ENCODE results near the gene HAPLN2.
"Not testable (repeated sequence)": the region's sequence is repeated elsewhere in the genome, so short reads cannot be mapped to it uniquely, and the experiment has no call there.

Gene HAPLN2

GRCh38 chr1:156622581-156623297 lies 3.5 kb downstream of the HAPLN2 start:
- DNase-seq = no peak

DNA sequence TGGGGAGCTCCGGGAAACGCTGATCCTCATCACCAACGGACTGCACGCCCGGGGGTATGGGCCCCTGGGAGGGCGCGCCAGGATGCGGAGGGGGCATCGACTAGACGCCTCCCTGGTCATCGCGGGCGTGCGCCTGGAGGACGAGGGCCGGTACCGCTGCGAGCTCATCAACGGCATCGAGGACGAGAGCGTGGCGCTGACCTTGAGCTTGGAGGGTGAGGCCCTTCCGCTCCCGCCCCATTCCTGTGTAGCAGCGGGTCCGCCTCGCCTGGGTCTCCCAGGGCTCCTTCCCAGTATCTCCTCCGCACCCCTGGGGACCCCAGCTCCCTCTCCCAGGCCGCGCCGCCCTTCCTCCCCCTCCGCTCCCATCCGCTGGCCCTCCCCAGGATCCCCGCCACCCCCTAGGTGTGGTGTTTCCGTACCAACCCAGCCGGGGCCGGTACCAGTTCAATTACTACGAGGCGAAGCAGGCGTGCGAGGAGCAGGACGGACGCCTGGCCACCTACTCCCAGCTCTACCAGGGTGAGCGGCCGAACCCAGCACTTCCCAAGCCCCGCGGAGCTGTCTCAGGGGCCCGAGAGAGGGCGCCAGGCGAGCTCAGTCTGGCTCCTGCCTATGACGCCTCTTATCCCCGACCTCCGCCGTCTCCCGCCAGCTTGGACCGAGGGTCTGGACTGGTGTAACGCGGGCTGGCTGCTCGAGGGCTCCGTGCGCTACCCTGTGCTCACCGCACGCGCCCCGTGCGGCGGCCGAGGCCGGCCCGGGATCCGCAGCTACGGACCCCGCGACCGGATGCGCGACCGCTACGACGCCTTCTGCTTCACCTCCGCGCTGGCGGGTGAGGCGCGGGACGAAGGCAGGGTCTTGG lies 5.0 kb downstream of the HAPLN2 start:
- DNase-seq = peak in 5 of 14 donors; percentile 30 to 47 (median 43)

DNA sequence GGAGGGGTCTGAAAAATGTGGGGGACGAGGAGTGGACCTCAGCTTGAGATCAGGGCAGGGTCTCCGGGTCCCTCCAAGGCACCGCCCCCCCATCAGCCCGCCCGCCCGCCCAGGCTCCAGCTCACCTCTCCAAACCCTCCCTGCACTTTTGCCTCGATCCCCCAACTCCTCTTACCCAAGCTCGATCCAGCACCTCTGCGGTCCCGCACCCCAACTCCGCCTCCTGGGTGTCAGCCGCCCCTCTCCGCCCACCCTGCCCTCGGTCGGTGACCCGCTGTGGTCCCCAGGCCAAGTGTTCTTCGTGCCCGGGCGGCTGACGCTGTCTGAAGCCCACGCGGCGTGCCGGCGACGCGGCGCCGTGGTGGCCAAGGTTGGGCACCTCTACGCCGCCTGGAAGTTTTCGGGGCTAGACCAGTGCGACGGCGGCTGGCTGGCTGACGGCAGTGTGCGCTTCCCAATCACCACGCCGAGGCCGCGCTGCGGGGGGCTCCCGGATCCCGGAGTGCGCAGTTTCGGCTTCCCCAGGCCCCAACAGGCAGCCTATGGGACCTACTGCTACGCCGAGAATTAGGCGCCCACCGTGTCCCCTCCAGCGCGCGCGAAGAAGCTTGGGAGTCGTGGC lies 5.7 kb downstream of the HAPLN2 start:
- DNase-seq = no peak

DNA sequence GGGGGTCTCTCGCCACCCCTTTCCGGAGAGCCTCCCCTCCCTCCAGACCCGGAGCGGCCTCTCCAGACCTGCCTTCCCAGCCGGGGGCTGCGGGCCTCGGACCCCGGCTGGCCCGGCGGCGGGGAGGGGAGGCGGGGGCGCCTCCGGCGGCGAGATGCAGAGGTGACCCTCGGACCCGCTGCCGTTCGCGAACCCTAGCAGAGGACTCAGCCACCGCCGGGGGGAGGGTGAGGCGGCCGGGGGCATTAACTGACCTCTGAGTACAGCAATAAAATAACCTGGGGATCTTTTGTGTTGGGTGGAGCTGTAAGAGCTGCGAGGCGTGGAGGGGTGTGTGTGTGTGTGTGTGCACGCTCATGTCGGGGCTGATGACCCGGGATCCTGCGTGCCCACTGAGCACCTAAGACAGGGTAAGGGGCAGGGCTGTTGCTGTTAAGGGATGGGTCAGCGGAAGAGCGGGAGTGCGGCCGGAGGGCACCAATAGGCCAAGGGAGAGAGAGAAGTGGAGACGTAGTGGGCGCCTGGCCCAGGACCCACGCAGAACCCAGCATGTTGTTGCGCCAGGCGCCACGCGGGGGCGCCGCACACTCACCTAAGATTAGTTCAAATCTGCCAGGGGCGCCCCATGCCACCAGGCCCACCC lies 6.3 kb downstream of the HAPLN2 start:
- DNase-seq = peak in 10 of 14 donors; percentile 22 to 76 (median 52)

DNA sequence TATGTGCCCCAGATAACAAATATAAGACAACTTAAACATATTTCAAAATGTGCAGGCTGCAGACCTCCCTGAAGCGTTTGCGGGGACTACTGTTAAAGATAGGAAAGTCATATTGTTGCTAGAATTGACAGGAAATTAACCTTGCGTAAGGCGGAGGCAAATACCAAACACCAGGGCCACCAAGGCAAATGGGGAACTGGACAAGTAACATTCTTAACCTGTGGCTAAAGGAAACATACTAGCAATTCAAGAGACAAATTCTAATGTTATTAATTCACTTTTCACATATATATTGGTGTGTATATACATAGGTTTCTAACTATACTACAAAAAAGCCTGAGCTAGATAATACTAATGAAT lies 6.8 kb downstream of the HAPLN2 start:
- no peak for DNase-seq

DNA sequence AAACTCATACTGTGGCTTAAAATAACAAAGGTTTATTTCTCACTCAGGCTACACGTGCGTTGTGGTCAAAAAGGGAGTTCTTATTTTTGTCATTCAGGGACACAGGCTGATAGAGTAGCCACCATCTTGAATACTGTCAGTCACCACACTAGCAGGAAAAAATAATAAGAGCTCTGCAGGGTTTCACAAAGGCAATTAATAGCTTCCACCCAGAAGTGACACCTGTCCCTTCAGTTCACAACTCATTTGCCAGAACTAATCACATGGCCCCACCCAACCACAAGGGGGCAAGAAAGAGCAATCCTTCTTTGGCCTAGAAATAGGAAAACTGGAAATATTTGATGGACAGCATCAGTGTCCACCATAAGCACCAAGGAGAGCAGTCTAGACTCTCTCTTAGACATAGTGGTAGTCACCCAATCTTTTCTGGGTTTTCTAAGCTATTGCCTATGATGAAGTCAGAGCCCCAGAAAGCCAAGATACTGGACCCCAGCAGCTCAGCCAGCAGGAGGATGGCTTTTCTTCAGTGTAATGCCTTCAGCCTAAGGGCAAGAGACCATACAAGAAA lies 8.2 kb downstream of the HAPLN2 start:
- DNase-seq = peak in 3 of 14 donors; percentile 10 to 21 (median 14)

- no peak for DNase-seq
Measured at GRCh38 chr1:156629823-156630449, 10.7 kb downstream of the HAPLN2 start.

DNA sequence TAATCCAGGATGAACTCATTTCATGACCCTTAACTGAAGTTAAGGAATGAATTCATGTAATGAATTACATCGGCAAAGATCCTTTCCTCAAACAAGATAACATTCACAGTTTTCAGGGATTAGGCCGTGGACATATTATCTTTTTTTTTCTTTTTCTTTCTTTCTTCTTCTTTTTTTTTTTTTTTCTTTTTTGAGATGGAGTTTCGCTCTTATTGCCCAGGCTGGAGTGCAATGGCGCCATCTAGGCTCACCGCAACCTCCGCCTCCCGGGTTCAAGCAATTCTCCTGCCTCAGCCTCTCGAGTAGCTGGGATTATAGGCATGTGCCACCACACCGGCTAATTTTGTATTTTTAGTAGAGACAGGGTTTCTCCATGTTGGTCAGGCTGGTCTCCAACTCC lies 11.9 kb downstream of the HAPLN2 start:
- DNase-seq = not testable (repeated sequence)

DNA sequence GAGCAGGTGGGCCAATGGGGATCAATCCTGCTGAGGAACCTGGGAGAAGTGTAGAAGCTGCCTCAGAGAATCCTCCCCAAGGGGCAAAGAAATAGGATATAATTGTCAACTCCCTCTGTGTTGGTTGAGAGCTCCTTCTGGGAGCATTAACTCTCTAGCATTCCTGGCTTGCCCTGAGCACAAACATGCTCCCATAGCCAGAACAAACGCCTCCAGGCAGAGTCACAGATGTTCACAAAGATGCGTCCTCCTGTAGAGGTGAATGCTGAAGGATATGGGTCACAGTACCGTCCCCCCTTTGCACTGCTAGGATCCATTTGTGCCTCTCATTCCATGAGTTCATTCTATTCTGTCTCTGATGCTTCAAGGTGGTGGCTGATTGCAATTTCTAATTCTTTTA lies 13.1 kb downstream of the HAPLN2 start:
- no peak for DNase-seq

DNA sequence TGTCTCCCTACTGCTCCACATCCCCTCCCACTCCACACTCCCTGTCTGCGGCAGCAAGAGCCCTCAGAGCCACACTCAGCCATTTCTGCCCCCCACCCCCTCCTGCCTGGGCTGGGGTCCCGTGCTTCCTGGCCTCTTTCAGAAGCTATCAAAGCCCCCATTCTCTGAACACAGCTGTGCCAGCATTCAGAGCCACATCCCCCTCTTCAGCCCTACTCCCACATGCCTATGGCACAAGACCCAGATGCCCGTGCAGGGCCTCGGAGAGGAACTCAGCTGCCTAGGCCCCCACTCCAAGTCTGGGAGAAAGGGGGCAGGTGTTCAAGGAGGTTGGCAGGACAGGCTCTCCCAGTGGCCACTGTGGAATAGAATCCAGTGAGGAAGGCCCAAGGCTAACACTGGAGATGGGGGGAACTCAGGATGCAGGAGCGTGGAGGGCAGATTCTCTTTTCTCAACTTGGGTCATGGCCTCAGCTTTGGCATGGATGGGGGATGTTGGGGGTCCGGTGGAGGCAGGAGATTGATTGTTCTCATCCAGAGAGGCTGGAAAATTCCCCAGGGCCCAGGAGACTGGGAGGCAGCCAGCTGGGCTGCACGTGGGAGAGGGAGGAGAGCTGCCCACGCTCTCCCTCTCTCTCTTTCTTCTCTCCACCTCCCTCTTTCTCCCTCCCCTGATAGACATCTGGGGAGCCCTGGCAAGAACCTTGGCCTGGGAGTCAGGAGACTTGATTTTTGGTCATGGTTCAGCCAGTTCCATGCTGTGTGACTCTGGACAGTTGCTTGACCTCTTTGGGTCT lies 19.2 kb downstream of the HAPLN2 start:
- peak in 8 of 14 donors; percentile 33 to 77 (median 49) for DNase-seq

DNA sequence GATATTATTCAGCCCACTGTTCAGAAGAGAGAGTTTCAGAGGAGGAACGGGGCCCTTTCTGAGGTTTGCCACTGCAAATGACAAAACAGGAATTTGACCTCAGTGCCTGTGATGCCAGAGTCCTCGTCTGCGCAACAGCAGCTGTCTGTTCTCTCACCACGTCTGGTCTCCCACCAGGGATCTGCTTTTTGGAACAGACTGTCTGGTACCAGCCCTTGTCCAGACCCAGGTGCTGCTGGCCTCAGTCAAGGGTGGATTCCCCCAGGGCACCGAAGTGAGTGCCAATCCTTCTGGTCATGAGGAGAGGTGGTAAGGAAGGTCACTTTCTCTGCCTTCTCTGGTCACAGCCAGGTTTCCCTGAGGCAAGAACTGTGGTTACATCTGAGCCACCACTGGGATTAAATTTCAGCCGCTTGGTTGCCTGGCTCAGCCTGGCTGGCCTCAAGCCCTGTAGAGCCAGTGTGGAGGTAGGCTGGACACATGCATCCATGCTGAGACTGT lies 20.4 kb downstream of the HAPLN2 start:
- DNase-seq = peak in 1 of 14 donors; percentile 30

- peak in 11 of 14 donors; percentile 21 to 78 (median 56) for DNase-seq
Measured at GRCh38 chr1:156640842-156641706, 21.9 kb downstream of the HAPLN2 start.

- DNase-seq = peak in 11 of 14 donors; percentile 33 to 78 (median 56)
Measured at GRCh38 chr1:156641761-156642264, 22.6 kb downstream of the HAPLN2 start, which contains the start of gene BCAN. TSS of gene BCAN (plus strand) at chr1:156642117. CDS start at chr1:156646055, 3,938 bp downstream.

GRCh38 chr1:156642265-156643048 lies 23.2 kb downstream of the HAPLN2 start:
- peak in 3 of 14 donors; percentile 33 to 55 (median 48) for DNase-seq

DNA sequence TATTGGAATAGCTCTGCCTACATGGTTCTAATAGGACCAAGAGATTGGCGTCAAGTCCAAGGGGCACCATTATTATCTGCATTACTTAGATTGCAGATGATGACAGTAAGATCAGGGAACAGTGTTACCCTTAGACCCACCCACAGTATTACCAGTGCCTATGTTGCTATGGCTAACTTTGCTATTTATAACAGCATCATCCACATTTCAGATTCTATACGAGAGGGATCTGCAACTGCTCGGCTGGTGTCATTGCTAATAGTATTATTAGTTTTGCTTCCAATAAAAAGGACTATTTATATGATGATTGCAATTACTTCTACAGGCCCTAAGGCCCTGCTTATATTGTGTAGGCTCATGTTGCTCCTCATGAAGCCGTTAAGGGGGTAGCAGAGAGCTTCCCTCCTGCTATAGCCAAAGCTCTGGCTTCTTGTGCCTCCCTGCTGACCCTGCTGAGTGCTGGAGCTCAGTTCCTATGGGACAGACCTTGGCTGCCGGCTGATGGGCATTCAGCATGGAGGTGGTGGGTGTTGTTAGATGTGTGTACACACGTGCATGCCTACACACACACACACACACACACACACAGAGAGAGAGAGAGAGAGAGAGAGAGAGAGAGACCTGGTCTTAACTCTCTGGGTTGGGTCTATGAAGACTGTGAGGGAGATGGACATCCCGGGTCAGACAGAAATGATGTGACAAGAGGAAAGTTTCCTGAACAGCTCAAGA lies 24.0 kb downstream of the HAPLN2 start:
- DNase-seq = no peak

DNA sequence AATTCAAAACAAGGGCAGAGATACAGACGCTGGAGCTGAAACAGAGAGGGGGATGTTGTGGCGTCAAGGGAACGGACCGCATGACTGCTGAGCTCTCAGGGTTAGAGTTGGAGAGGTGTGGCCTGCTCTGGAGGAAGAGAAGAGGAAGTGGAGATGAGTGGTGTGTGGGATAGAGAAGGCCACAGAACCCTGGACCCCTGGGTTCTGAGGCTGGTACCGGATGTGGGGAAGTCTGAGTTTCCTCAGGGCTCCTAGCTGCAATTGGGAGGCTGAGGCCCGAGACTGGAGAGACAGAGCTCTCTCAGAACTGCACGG lies 24.5 kb downstream of the HAPLN2 start:
- peak in 1 of 14 donors; percentile 26 for DNase-seq

GRCh38 chr1:156644146-156644545 lies 24.9 kb downstream of the HAPLN2 start:
- no peak for DNase-seq

DNA sequence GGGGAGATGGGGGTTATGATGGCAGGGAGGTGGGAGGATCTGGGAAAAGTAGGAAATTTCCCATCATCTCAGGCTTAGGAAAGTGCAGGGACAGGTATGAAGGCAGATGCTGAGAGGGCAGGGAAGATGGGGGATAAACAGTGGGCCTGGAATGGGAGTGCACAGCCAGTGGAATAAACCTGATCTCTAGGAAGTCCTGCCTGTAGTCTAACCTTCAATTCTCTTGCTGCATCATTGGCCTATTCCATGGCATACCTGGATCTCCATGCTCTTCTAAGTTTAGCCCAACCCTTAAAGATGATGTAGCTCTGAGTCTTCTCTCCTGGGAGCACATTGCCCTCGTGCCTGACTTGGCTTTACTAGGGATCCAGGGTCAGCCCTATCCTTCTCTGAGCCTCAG lies 25.4 kb downstream of the HAPLN2 start:
- no peak for DNase-seq
